AG09309 (cell line): ENCODE measurements around the gene CASK.

ENCODE experiments used
- DNase-seq: peaks from one replicate; pipeline ENCODE4 v3.0.0-alpha.2; 2010; ENCODE audit warnings: low read depth
- H3K4me3 ChIP-seq: 2 replicates; pipeline ENCODE4 v1.5.1; 2011; ENCODE audit warnings: mild to moderate bottlenecking, low read depth, low read length, moderate library complexity; ENCODE audit not compliant: control insufficient read depth
- TF ChIP-seq, protein P1 (sequence below): IDR thresholded peaks from 2 replicates; pipeline ENCODE4 v1.5.1; 2011; ENCODE audit warnings: mild to moderate bottlenecking, low read depth, low read length, inconsistent platforms; ENCODE audit not compliant: insufficient read depth, control insufficient read depth; ENCODE audit errors: missing control alignments

CASK gene

GRCh38 chrX:41670112-41670511, 253.2 kb downstream of the CASK start:
- DNase-seq = no peak
- H3K4me3 ChIP-seq = no peak overlapping the region
- TF ChIP-seq, protein P1, sequence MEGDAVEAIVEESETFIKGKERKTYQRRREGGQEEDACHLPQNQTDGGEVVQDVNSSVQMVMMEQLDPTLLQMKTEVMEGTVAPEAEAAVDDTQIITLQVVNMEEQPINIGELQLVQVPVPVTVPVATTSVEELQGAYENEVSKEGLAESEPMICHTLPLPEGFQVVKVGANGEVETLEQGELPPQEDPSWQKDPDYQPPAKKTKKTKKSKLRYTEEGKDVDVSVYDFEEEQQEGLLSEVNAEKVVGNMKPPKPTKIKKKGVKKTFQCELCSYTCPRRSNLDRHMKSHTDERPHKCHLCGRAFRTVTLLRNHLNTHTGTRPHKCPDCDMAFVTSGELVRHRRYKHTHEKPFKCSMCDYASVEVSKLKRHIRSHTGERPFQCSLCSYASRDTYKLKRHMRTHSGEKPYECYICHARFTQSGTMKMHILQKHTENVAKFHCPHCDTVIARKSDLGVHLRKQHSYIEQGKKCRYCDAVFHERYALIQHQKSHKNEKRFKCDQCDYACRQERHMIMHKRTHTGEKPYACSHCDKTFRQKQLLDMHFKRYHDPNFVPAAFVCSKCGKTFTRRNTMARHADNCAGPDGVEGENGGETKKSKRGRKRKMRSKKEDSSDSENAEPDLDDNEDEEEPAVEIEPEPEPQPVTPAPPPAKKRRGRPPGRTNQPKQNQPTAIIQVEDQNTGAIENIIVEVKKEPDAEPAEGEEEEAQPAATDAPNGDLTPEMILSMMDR = no peak

- H3K4me3 ChIP-seq = no peak overlapping the region
- no peak for DNase-seq
- TF ChIP-seq, protein P1 = no peak
Observed at GRCh38 chrX:41667631-41668030, 255.7 kb downstream of the CASK start.

DNA sequence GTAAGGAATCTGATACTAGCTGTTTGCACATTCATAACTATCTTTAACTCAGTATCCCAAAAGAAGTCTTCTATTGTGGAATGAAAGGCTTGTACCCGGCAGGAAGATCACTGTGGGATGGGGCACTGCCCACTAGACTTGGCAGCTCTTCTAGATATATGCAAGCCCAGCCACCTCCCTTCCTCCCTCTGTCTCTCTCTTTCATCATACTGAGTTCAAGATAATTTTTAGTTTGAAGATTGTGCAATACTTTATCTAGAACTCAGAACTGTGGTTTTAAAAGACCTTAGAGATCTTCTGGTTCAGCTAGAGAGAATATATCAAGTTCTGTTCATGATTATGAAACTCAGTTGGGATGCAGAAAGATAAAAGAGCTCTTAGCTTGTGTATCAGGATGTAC, 257.1 kb downstream of the CASK start:
- TF ChIP-seq, protein P1 = no peak
- DNase-seq = no peak

GRCh38 chrX:41665686-41666085, 257.7 kb downstream of the CASK start:
- TF ChIP-seq, protein P1 = no peak
- no peak overlapping the region for H3K4me3 ChIP-seq
- no peak for DNase-seq

More for the DNA sequence above, 257.1 kb downstream of the CASK start:
- no peak overlapping the region for H3K4me3 ChIP-seq

DNA sequence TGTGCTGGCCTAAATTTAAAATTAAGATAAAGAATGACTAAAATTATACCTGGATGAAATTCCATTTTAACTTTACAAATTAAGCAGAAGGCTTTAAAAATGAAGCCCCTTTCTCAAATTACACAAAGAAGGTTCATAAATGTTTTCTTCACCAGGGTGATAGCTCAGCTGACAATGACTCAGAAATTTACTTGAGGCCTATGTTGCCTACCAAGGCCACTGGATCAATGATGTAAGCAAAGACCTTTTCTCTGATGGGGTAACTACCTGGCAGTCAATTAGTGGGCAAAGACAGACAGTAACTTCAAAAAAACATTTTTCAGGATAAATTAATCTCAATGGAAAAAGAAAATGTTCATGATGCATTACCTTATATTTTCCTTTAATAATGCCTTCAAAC, 258.4 kb downstream of the CASK start:
- TF ChIP-seq, protein P1 = no peak
- DNase-seq = no peak

GRCh38 chrX:41664375-41664901, 258.9 kb downstream of the CASK start:
- no peak overlapping the region for H3K4me3 ChIP-seq
- TF ChIP-seq, protein P1 = no peak
- DNase-seq = no peak

More for the DNA sequence above, 258.4 kb downstream of the CASK start:
- H3K4me3 ChIP-seq = no peak overlapping the region
